Body of pancreas (tissue), 4 donors: ENCODE data around the gene ITPKC. TPM values are rescaled to one million over a fixed set of nuclear protein-coding genes. Genes with fewer than 3 reads are reported as not detected.

Source experiments
- ATAC-seq: fragments of 150-250 bp; one replicate; pipeline ENCODE4 v1.9.1; 2016
- DNase-seq, 4 donors: peaks; one replicate each; pipeline ENCODE4 v3.0.0-alpha.2; 2019
- H3K27ac ChIP-seq, 4 donors: fragments of 200-600 bp; sonication (generic); 1 replicate in 3 of 4; 2 replicates in 1 of 4; pipeline versions ENCODE4 v1.5.1 to v1.6.1; 2016 to 2019; ENCODE audit warnings: mild to moderate bottlenecking in 1 of 4, mixed read lengths in 1 of 4, moderate library complexity in 1 of 4
- H3K27me3 ChIP-seq, 2 donors: fragments of 200-600 bp; sonication (generic); one replicate each; pipeline ENCODE4 v1.6.0; 2016; ENCODE audit warnings: mild to moderate bottlenecking in 1 of 2
- H3K36me3 ChIP-seq, 2 donors: fragments of 200-600 bp; sonication (generic); replicated peaks in 1 of 2; 2 replicates each; pipeline ENCODE4 v1.5.1; 2016; ENCODE audit warnings: low read depth in 2 of 2; ENCODE audit not compliant: insufficient read depth in 1 of 2
- H3K4me1 ChIP-seq: fragments of 200-600 bp; sonication (generic); one replicate; pipeline ENCODE4 v1.6.0; 2016
- H3K4me3 ChIP-seq, 2 donors: fragments of 200-600 bp; sonication (generic); 1 replicate in 1 of 2; 2 replicates in 1 of 2; pipeline ENCODE4 v1.5.1; 2016 to 2019
- H3K9me3 ChIP-seq, 3 donors: fragments of 200-600 bp; sonication (generic); 1 replicate in 2 of 3; 2 replicates in 1 of 3; pipeline ENCODE4 v1.5.1; 2016
- CTCF ChIP-seq, 7 experiments: fragments of 450-650 bp in 4 of 7; fragments of 200-600 bp in 3 of 7; sonication (generic) in 3 of 7; IDR thresholded peaks; one replicate each; pipeline ENCODE4 v1.5.1; 2016 to 2019; ENCODE audit warnings: antibody characterized with exemption in 7 of 7
- POLR2A ChIP-seq, 3 donors: fragments of 450-650 bp; IDR thresholded peaks; one replicate each; pipeline ENCODE4 v1.6.1; 2016; ENCODE audit warnings: antibody characterized with exemption in 3 of 3, mild to moderate bottlenecking in 2 of 3
- WGBS, 2 donors: methylation state at CpG; one replicate each; pipeline ENCODE4 v1.1.5; 2017; 5-methylcytosine and 5-hydroxymethylcytosine counted together
- intact Hi-C: fragments of 100-400 bp; cut with DNase I; formaldehyde crosslinking; loops from one replicate; pipeline ENCODE4 v1.15.1; 2023
- total RNA-seq, 2 donors: library from RNA; depleted of rRNA; stranded (reverse); fragments of >200 nt; gene quantifications; one replicate each; pipeline ENCODE4 v1.1.0, GENCODE V29; 2016

Gene ITPKC
- total RNA-seq, 2 donors from 2014 or later: 14.0 to 27.7 TPM

GRCh38 chr19:40777937-40778705 lies 61.2 kb downstream of the ITPKC start, which contains the start of gene RAB4B:
Gene RAB4B, plus strand, starts transcription at chr19:40778247. Its CDS starts 129 bp downstream, at chr19:40778376.
- DNase-seq: peak; percentile 100
- 0 to 1% methylated on average over 33 to 56 of the region's 56 CpGs for WGBS, 2 donors
- TF ChIP-seq CTCF (IDR thresholded peaks at IDR 0.05) (peak in 3 of 7 experiments; percentile 8 to 24 (median 23)), POLR2A (IDR thresholded peaks at IDR 0.05) (peak; percentile 72 to 88 (median 84))
- Histone ChIP-seq H3K4me1 (peaks cover 16% of the 10 kb centered on the region), H3K9me3 (no peaks in the 10 kb centered on the region), H3K27ac (peak within 1 kb of the TSS; percentile 92 to 100 (median 98)), H3K27me3 (no peaks in the 10 kb centered on the region), H3K4me3 (peak within 1 kb of the TSS; percentile 64 to 86), H3K36me3 (no peaks in the 10 kb centered on the region)
- intact Hi-C loops: no loop called here
- ATAC-seq: peak; percentile 93

GRCh38 chr19:40778706-40779284 lies 61.9 kb downstream of the ITPKC start:
- H3K4me1 ChIP-seq: peaks cover 16% of the 10 kb centered on the region
- WGBS, 2 donors: 11 to 20% methylated on average over 7 of the region's 7 CpGs
- H3K27ac ChIP-seq: peak overlapping the region; percentile 92 to 100 (median 98)
- peak overlapping the region; percentile 64 to 86 for H3K4me3 ChIP-seq
- no peaks in the 10 kb centered on the region for H3K36me3 ChIP-seq
- no peaks in the 10 kb centered on the region for H3K9me3 ChIP-seq
- no peak for DNase-seq
- intact Hi-C loops: no loop called here
- ATAC-seq: no peak
- no peaks in the 10 kb centered on the region for H3K27me3 ChIP-seq
- TF ChIP-seq POLR2A (IDR thresholded peaks at IDR 0.05): no peak
- no peak for TF ChIP-seq CTCF (IDR thresholded peaks at IDR 0.05)

GRCh38 chr19:40780582-40780981 lies 63.7 kb downstream of the ITPKC start:
- H3K27ac ChIP-seq: no peak overlapping the region
- no peaks in the 10 kb centered on the region for H3K27me3 ChIP-seq
- H3K9me3 ChIP-seq: no peaks in the 10 kb centered on the region
- ATAC-seq (no peak), DNase-seq (no peak)
- H3K4me3 ChIP-seq: no peak overlapping the region
- intact Hi-C loops: no loop called here
- peaks cover 16% of the 10 kb centered on the region for H3K4me1 ChIP-seq
- WGBS, 2 donors: 91 to 94% methylated on average over 5 of the region's 5 CpGs
- no peaks in the 10 kb centered on the region for H3K36me3 ChIP-seq
- TF ChIP-seq CTCF (IDR thresholded peaks at IDR 0.05) (no peak), POLR2A (IDR thresholded peaks at IDR 0.05) (no peak)

GRCh38 chr19:40781140-40781539 lies 64.2 kb downstream of the ITPKC start:
- WGBS, 2 donors: 94 to 97% methylated on average over 7 of the region's 7 CpGs
- Histone ChIP-seq H3K27ac (no peak overlapping the region), H3K9me3 (no peaks in the 10 kb centered on the region), H3K4me3 (no peak overlapping the region), H3K27me3 (no peaks in the 10 kb centered on the region), H3K36me3 (no peaks in the 10 kb centered on the region), H3K4me1 (peaks cover 16% of the 10 kb centered on the region)
- TF ChIP-seq POLR2A (IDR thresholded peaks at IDR 0.05): no peak
- TF ChIP-seq CTCF (IDR thresholded peaks at IDR 0.05): no peak
- ATAC-seq (no peak), DNase-seq (no peak)
- intact Hi-C loops: no loop called here
